K562 (cell line): ENCODE data around the gene MTHFR. TPM values are rescaled to one million over a fixed set of nuclear protein-coding genes. Genes with fewer than 3 reads are reported as not detected.

Experiments used
- BCL6 ChIP-seq: fragments of 250-450 bp; sonication (Bioruptor Pico); IDR thresholded peaks from 2 replicates; pipeline ENCODE4 v1.4.0; 2020
- BRF2 ChIP-seq: IDR thresholded peaks from 3 replicates; pipeline ENCODE4 v1.6.1; 2011; ENCODE audit warnings: borderline replicate concordance, mild to moderate bottlenecking; ENCODE audit not compliant: insufficient read length, insufficient read depth
- DPF2 ChIP-seq: fragments of 450-650 bp; IDR thresholded peaks from 2 replicates; pipeline ENCODE4 v1.6.1; 2016
- E2F5 ChIP-seq: sonication (generic); formaldehyde crosslinking; IDR thresholded peaks from 2 replicates; pipeline ENCODE4 v1.8.0; 2022; ENCODE audit warnings: mild to moderate bottlenecking, missing genetic modification reagents
- LEF1 ChIP-seq: fragments of 450-650 bp; IDR thresholded peaks from 2 replicates; pipeline ENCODE4 v1.6.1; 2016; ENCODE audit warnings: mild to moderate bottlenecking
- NCOA1 ChIP-seq: fragments of 450-650 bp; IDR thresholded peaks from 2 replicates; pipeline ENCODE4 v1.6.1; 2016; ENCODE audit warnings: low read depth
- PHB ChIP-seq: fragments of 250-450 bp; sonication (Bioruptor Pico); IDR thresholded peaks from 2 replicates; pipeline ENCODE4 v1.5.0; 2021
- RBM14 ChIP-seq: fragments of 200-400 bp; formaldehyde crosslinking; IDR thresholded peaks from 2 replicates; pipeline ENCODE4 v1.6.1; 2018; ENCODE audit warnings: low read depth, mild to moderate bottlenecking, low read length, moderate library complexity, borderline replicate concordance; ENCODE audit not compliant: insufficient read depth
- SIX5 ChIP-seq, 2 experiments: IDR thresholded peaks; 2 replicates each; pipeline ENCODE4 v1.6.1; 2011; ENCODE audit warnings: low read length in 2 of 2, borderline replicate concordance in 1 of 2, low read depth in 1 of 2, mild to moderate bottlenecking in 1 of 2, moderate library complexity in 1 of 2; ENCODE audit not compliant: insufficient read depth in 1 of 2
- TOE1 ChIP-seq, 2 experiments: fragments of 450-650 bp in 1 of 2; sonication (generic) in 1 of 2; formaldehyde crosslinking in 1 of 2; IDR thresholded peaks; 2 replicates each; pipeline versions ENCODE4 v1.7.1 to v1.8.0; 2016 to 2022; ENCODE audit warnings: borderline replicate concordance in 2 of 2, mild to moderate bottlenecking in 2 of 2, antibody characterized with exemption in 1 of 2, inconsistent platforms in 1 of 2, low read depth in 1 of 2, missing genetic modification reagents in 1 of 2, moderate library complexity in 1 of 2
- WHSC1 ChIP-seq: IDR thresholded peaks from one replicate; pipeline ENCODE4 v1.6.1; 2012; ENCODE audit warnings: low read length, control low read depth, inconsistent platforms
- ZBTB17 ChIP-seq: fragments of 450-650 bp; formaldehyde crosslinking; IDR thresholded peaks from 2 replicates; pipeline ENCODE4 v1.4.0; 2020; ENCODE audit warnings: mild to moderate bottlenecking
- ZFP30 ChIP-seq: fragments of 250-450 bp; sonication (Bioruptor Pico); IDR thresholded peaks from 2 replicates; pipeline ENCODE4 v1.8.0; 2022; ENCODE audit warnings: moderate library complexity, mild to moderate bottlenecking, inconsistent platforms, borderline replicate concordance
- ZNF444 ChIP-seq: fragments of 250-450 bp; sonication (Bioruptor Pico); IDR thresholded peaks from 2 replicates; pipeline ENCODE4 v1.4.0; 2020; ENCODE audit warnings: mild to moderate bottlenecking, moderate library complexity
- polyA plus RNA-seq, 8 experiments: library from polyadenylated mRNA; depleted of rRNA in 4 of 8; stranded (reverse) in 5 of 8; unstranded in 3 of 8; fragments of >200 nt; fragmentation: Nextera tagmentation in 2 of 8; fragmentation: Illumina TruSeq in 1 of 8; extraction: Ambion mirVana in 2 of 8; extraction: Trizol in 1 of 8; gene quantifications; 2 replicates each; pipeline versions ENCODE4 v1.2.1 to v1.2.3, GENCODE V29; 2011 to 2014; ENCODE audit warnings: inconsistent platforms in 1 of 8, missing spikeins in 1 of 8
- total RNA-seq, 7 experiments: library from RNA; depleted of rRNA in 6 of 7; stranded (reverse); fragments of >200 nt in 6 of 7; fragmentation: Illumina TruSeq in 2 of 7; extraction: Trizol in 2 of 7; gene quantifications; 2 replicates each; pipeline versions ENCODE4 v1.2.1 to v1.2.3, GENCODE V29; 2011 to 2021; ENCODE audit warnings: low replicate concordance in 1 of 7
- TF ChIP-seq, protein P1 (sequence below): fragments of 450-650 bp; IDR thresholded peaks from 2 replicates; pipeline ENCODE4 v1.6.1; 2017; ENCODE audit warnings: antibody characterized with exemption, mild to moderate bottlenecking
- TF ChIP-seq, protein P2 (sequence below), 2 experiments: fragments of 450-650 bp; IDR thresholded peaks; 2 replicates each; pipeline ENCODE4 v1.6.1; 2018; ENCODE audit warnings: mild to moderate bottlenecking in 2 of 2, low read depth in 1 of 2; ENCODE audit not compliant: partially characterized antibody in 2 of 2

MTHFR gene
- total and polyA plus RNA-seq, 9 of the 15 experiments (the other 6 are each of a cell fraction or from before 2014, with no cell fraction given), result 5.0 to 104 (median 62.6) TPM

DNA sequence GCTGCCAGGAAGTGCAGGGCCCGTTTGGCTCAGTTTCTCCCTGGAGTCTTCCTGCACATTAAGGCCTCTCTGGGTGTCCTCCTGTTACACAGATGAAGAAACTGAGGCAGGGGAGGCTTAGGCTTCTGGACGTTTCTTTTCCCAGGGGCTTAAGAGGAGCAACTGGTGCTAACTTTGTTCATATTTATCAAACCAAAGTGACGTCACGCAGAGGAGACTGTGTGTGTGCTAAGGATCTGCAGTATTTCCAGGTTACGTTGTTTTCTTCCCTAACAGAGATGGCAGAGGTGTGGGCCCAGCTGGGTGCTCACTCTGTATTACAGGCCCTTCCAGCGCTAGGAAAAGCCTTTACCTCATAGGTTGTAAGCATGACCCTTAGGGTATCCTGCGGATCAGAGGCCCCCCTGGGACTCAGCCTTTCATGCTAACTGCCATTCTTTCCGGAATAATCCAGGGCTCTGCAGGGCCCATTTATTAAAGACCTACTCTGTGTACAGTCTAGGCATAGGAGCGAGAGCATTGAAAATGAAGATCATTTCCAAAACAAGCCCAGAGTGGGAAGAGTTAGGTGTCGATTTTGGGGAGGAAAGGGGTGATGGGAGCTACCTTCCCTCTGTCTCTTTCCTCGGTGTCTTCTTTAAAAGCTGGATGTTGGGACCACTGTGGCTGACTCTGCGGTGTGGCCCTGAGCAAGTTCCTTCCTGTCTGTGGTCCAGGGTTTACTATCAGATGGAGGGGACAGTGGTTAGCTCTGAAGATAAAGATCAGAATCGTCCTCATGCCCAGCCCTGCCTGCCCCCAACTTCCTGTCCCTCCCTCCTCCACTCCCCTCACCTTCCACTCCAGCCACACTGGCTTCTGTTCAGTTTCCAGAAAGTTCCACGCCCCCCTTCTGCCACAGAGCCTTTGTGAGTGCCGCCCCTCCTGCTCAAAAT is 65.2 kb downstream of the MTHFR start (continued):
- TF ChIP-seq, protein P1, sequence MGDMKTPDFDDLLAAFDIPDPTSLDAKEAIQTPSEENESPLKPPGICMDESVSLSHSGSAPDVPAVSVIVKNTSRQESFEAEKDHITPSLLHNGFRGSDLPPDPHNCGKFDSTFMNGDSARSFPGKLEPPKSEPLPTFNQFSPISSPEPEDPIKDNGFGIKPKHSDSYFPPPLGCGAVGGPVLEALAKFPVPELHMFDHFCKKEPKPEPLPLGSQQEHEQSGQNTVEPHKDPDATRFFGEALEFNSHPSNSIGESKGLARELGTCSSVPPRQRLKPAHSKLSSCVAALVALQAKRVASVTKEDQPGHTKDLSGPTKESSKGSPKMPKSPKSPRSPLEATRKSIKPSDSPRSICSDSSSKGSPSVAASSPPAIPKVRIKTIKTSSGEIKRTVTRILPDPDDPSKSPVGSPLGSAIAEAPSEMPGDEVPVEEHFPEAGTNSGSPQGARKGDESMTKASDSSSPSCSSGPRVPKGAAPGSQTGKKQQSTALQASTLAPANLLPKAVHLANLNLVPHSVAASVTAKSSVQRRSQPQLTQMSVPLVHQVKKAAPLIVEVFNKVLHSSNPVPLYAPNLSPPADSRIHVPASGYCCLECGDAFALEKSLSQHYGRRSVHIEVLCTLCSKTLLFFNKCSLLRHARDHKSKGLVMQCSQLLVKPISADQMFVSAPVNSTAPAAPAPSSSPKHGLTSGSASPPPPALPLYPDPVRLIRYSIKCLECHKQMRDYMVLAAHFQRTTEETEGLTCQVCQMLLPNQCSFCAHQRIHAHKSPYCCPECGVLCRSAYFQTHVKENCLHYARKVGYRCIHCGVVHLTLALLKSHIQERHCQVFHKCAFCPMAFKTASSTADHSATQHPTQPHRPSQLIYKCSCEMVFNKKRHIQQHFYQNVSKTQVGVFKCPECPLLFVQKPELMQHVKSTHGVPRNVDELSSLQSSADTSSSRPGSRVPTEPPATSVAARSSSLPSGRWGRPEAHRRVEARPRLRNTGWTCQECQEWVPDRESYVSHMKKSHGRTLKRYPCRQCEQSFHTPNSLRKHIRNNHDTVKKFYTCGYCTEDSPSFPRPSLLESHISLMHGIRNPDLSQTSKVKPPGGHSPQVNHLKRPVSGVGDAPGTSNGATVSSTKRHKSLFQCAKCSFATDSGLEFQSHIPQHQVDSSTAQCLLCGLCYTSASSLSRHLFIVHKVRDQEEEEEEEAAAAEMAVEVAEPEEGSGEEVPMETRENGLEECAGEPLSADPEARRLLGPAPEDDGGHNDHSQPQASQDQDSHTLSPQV, result peak; percentile 55
- TF ChIP-seq SIX5 (IDR thresholded peaks at IDR 0.05; ENCODE audit: borderline replicate concordance in 1 of 2, insufficient read depth in 1 of 2, low read depth in 1 of 2, low read length in 2 of 2), result no peak
- TF ChIP-seq E2F5 (CRISPR knock-in tag), result no peak
- no peak for TF ChIP-seq BCL6 (CRISPR knock-in tag)
- 0 out of 2 replicates have a peak, but pooled peaks have one; percentile 26 for TF ChIP-seq TOE1 (IDR thresholded peaks at IDR 0.05; ENCODE audit: borderline replicate concordance)
- TF ChIP-seq TOE1 (CRISPR knock-in tag; IDR thresholded peaks at IDR 0.05; ENCODE audit: borderline replicate concordance, low read depth), result no peak
- TF ChIP-seq ZBTB17, result no peak
- TF ChIP-seq, protein P2, sequence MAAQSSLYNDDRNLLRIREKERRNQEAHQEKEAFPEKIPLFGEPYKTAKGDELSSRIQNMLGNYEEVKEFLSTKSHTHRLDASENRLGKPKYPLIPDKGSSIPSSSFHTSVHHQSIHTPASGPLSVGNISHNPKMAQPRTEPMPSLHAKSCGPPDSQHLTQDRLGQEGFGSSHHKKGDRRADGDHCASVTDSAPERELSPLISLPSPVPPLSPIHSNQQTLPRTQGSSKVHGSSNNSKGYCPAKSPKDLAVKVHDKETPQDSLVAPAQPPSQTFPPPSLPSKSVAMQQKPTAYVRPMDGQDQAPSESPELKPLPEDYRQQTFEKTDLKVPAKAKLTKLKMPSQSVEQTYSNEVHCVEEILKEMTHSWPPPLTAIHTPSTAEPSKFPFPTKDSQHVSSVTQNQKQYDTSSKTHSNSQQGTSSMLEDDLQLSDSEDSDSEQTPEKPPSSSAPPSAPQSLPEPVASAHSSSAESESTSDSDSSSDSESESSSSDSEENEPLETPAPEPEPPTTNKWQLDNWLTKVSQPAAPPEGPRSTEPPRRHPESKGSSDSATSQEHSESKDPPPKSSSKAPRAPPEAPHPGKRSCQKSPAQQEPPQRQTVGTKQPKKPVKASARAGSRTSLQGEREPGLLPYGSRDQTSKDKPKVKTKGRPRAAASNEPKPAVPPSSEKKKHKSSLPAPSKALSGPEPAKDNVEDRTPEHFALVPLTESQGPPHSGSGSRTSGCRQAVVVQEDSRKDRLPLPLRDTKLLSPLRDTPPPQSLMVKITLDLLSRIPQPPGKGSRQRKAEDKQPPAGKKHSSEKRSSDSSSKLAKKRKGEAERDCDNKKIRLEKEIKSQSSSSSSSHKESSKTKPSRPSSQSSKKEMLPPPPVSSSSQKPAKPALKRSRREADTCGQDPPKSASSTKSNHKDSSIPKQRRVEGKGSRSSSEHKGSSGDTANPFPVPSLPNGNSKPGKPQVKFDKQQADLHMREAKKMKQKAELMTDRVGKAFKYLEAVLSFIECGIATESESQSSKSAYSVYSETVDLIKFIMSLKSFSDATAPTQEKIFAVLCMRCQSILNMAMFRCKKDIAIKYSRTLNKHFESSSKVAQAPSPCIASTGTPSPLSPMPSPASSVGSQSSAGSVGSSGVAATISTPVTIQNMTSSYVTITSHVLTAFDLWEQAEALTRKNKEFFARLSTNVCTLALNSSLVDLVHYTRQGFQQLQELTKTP (IDR thresholded peaks at IDR 0.05; ENCODE audit: low read depth in 1 of 2, partially characterized antibody in 2 of 2), result peak in 1 of 2 experiments; percentile 29
- TF ChIP-seq BRF2, result no peak
- no peak for TF ChIP-seq PHB (CRISPR knock-in tag)
- no peak for TF ChIP-seq WHSC1
- no peak for TF ChIP-seq ZFP30
- peak; percentile 67; the same call in 1 of the 2 replicates for TF ChIP-seq NCOA1
- TF ChIP-seq RBM14, result no peak
- no peak for TF ChIP-seq ZNF444 (CRISPR knock-in tag)
- TF ChIP-seq LEF1, result peak; percentile 58; the same call in 1 of the 2 replicates
- peak; percentile 74 for TF ChIP-seq DPF2
